ENCODE results near the gene MPND. TPM values are rescaled to one million over a fixed set of nuclear protein-coding genes. Genes with fewer than 3 reads are reported as not detected.
"Not testable (repeated sequence)": the region's sequence is repeated elsewhere in the genome, so short reads cannot be mapped to it uniquely, and the experiment has no call there.

The MPND gene
- total RNA-seq, 4 donors from 2014 or later, result 5.6 to 10.5 (median 9.3) TPM

- H3K27ac ChIP-seq, result no peak overlapping the region
- intact Hi-C loops (cut with DNase I), result no loop called here
- no peak for DNase-seq
- H3K4me3 ChIP-seq (replicated peaks in 1 of 3), result no peak overlapping the region
- TF ChIP-seq POLR2A (IDR thresholded peaks at IDR 0.05) (no peak), CTCF (IDR thresholded peaks at IDR 0.05) (no peak)
- 95% methylated on average over 6 of the region's 6 CpGs for WGBS, 2 donors
- H3K9me3 ChIP-seq, result no peaks in the 10 kb centered on the region
- H3K36me3 ChIP-seq, result no peaks in the 10 kb centered on the region
- peaks cover 10 to 11% of the 10 kb centered on the region in 2 donors for H3K4me1 ChIP-seq
- H3K27me3 ChIP-seq, result no peaks in the 10 kb centered on the region
Measured at GRCh38 chr19:4346020-4346383, 2.6 kb downstream of the MPND start.

GRCh38 chr19:4347521-4347920, 4.2 kb downstream of the MPND start:
- WGBS, 2 donors, result 57 to 65% methylated on average over 6 of the region's 6 CpGs
- Histone ChIP-seq H3K9me3 (no peaks in the 10 kb centered on the region), H3K4me3 (replicated peaks in 1 of 3) (no peak overlapping the region), H3K27ac (no peak overlapping the region), H3K27me3 (no peaks in the 10 kb centered on the region), H3K36me3 (no peaks in the 10 kb centered on the region), H3K4me1 (peaks cover 6 to 7% of the 10 kb centered on the region in 2 donors)
- intact Hi-C loops (cut with DNase I), result no loop called here
- DNase-seq, result peak; percentile 54 to 65
- TF ChIP-seq CTCF (IDR thresholded peaks at IDR 0.05), result no peak
- no peak for TF ChIP-seq POLR2A (IDR thresholded peaks at IDR 0.05)

GRCh38 chr19:4349225-4349624, 5.9 kb downstream of the MPND start:
- intact Hi-C loops (cut with DNase I); H3K9me3 ChIP-seq; H3K27me3 ChIP-seq; H3K4me1 ChIP-seq; H3K36me3 ChIP-seq; DNase-seq; H3K4me3 ChIP-seq (replicated peaks in 1 of 3); H3K27ac ChIP-seq: not testable (repeated sequence)
- 94% methylated on average over 16 of the region's 16 CpGs for WGBS, 2 donors

- intact Hi-C loops (cut with DNase I), result no loop called here
- no peak overlapping the region for H3K4me3 ChIP-seq (replicated peaks in 1 of 3)
Measured at GRCh38 chr19:4350111-4350510, 6.7 kb downstream of the MPND start.

GRCh38 chr19:4350726-4351125, 7.4 kb downstream of the MPND start:
- WGBS, 2 donors, result 95% methylated on average over 9 of the region's 9 CpGs

More at GRCh38 chr19:4350111-4350510, 6.7 kb downstream of the MPND start:
- 89% methylated on average over 8 of the region's 8 CpGs for WGBS, 2 donors
- Histone ChIP-seq H3K4me1 (no peaks in the 10 kb centered on the region), H3K36me3 (no peaks in the 10 kb centered on the region), H3K27me3 (no peaks in the 10 kb centered on the region), H3K27ac (no peak overlapping the region), H3K9me3 (no peaks in the 10 kb centered on the region)
- no peak for DNase-seq
- TF ChIP-seq CTCF (IDR thresholded peaks at IDR 0.05) (no peak), POLR2A (IDR thresholded peaks at IDR 0.05) (no peak)

More at GRCh38 chr19:4350726-4351125, 7.4 kb downstream of the MPND start:
- Histone ChIP-seq H3K36me3 (no peaks in the 10 kb centered on the region), H3K27me3 (no peaks in the 10 kb centered on the region), H3K4me3 (replicated peaks in 1 of 3) (no peak overlapping the region), H3K27ac (no peak overlapping the region), H3K9me3 (no peaks in the 10 kb centered on the region), H3K4me1 (no peaks in the 10 kb centered on the region)
- intact Hi-C loops (cut with DNase I), result no loop called here
- DNase-seq, result no peak
- no peak for TF ChIP-seq POLR2A (IDR thresholded peaks at IDR 0.05)
- no peak for TF ChIP-seq CTCF (IDR thresholded peaks at IDR 0.05)

Measured in thyroid gland (tissue), 4 donors.